NCI-H1436 treated with DMSO at 0.1 percent for 48 hours (cell line): ENCODE data around the gene RAC2.
"Not testable (repeated sequence)": the region's sequence is repeated elsewhere in the genome, so short reads cannot be mapped to it uniquely, and the experiment has no call there.

Experiments used
- DNase-seq: peaks from one replicate; lab custom pipeline; 2025; lab: John Stamatoyannopoulos, UW

RAC2 gene

GRCh38 chr22:37206118-37206840 is 37.8 kb downstream of the RAC2 start:
- no peak for DNase-seq

- no peak for DNase-seq
Observed at GRCh38 chr22:37205046-37205445, 39.0 kb downstream of the RAC2 start.

- no peak for DNase-seq
Observed at GRCh38 chr22:37204045-37204655, 39.9 kb downstream of the RAC2 start.

GRCh38 chr22:37203354-37204044 is 40.6 kb downstream of the RAC2 start:
- DNase-seq: no peak

- DNase-seq: no peak
Observed at GRCh38 chr22:37202716-37203115, 41.4 kb downstream of the RAC2 start.

GRCh38 chr22:37202001-37202555 is 42.0 kb downstream of the RAC2 start:
- no peak for DNase-seq

GRCh38 chr22:37201443-37201820 is 42.6 kb downstream of the RAC2 start:
- not testable (repeated sequence) for DNase-seq

GRCh38 chr22:37199760-37200108 is 44.3 kb downstream of the RAC2 start:
- no peak for DNase-seq

GRCh38 chr22:37199103-37199759 is 44.8 kb downstream of the RAC2 start:
- DNase-seq: peak; percentile 87

GRCh38 chr22:37198258-37199102 is 45.6 kb downstream of the RAC2 start:
- no peak for DNase-seq

- no peak for DNase-seq
Observed at GRCh38 chr22:37197451-37198257, 46.4 kb downstream of the RAC2 start.

GRCh38 chr22:37196539-37197450 is 47.3 kb downstream of the RAC2 start:
- no peak for DNase-seq

GRCh38 chr22:37195921-37196320 is 48.1 kb downstream of the RAC2 start:
- no peak for DNase-seq

GRCh38 chr22:37194750-37195149 is 49.3 kb downstream of the RAC2 start:
- DNase-seq: no peak

GRCh38 chr22:37193629-37194191 is 50.4 kb downstream of the RAC2 start:
- DNase-seq: no peak

GRCh38 chr22:37192741-37193140 is 51.3 kb downstream of the RAC2 start:
- no peak for DNase-seq

GRCh38 chr22:37192204-37192603 is 51.9 kb downstream of the RAC2 start:
- no peak for DNase-seq

GRCh38 chr22:37190262-37190780 is 53.7 kb downstream of the RAC2 start:
- DNase-seq: no peak

GRCh38 chr22:37188901-37189466 is 55.1 kb downstream of the RAC2 start:
- no peak for DNase-seq
